Measurements from ENCODE around the gene UBE2E2. TPM values are rescaled to one million over a fixed set of nuclear protein-coding genes. Genes with fewer than 3 reads are reported as not detected.

Gene UBE2E2
- total RNA-seq, 1 donor from 2014 or later = 24.2 TPM

DNA sequence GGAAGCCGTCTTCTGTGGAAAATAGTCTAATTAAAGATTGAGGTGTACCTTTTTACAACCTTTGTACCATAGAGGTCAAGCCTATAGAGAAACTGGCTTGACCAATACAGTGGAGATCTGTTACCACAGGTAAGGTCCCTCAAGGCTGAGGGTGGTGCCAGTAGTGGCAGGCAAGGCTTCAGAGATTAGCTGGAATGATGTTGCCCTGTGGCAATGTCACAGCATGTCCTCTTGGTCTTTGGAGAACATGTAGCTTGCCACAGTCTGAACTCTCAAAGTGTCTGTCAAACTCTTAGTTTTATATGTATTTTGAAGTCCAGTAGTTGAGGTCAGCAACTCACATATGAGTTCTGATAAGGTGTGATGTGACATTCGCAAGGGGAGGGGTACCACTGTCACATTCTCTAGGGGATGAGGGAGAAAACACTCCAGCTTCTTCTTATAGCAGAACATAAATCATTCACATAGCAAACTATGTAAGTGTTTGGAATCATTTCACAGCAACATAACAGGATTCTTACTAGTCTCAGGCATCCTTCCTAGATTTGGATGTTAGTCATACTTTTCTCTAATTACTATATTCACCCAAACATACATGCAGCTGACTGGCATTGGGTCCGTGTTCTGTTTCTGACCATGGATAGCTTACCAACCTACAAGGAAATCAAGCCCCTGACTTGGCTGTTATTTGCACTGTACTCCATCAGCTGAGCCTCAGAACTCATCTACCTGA is 173.6 kb downstream of the UBE2E2 start:
- H3K36me3 Mint-ChIP-seq (ENCODE audit: low read depth) = no peaks in the 10 kb centered on the region
- H3K4me1 Mint-ChIP-seq = peaks cover 6% of the 10 kb centered on the region
- DNase-seq (ENCODE audit: low read depth, low spot score) = no peak
- no peak overlapping the region for H3K4me3 Mint-ChIP-seq
- no peak overlapping the region for H3K27ac Mint-ChIP-seq (ENCODE audit: unreplicated experiment)
- no peaks in the 10 kb centered on the region for H3K9me3 Mint-ChIP-seq
- H3K27me3 Mint-ChIP-seq (ENCODE audit: low read depth) = no peaks in the 10 kb centered on the region
- TF ChIP-seq CTCF (conservative IDR thresholded peaks at IDR 0.05) = no peak

GRCh38 chr3:23377928-23378672 is 175.0 kb downstream of the UBE2E2 start:
- TF ChIP-seq CTCF (conservative IDR thresholded peaks at IDR 0.05) = no peak
- no peak for DNase-seq (ENCODE audit: low read depth, low spot score)
- Mint-ChIP-seq H3K9me3 (no peaks in the 10 kb centered on the region), H3K4me1 (peaks cover 2% of the 10 kb centered on the region), H3K4me3 (no peak overlapping the region), H3K27me3 (ENCODE audit: low read depth) (no peaks in the 10 kb centered on the region), H3K36me3 (ENCODE audit: low read depth) (no peaks in the 10 kb centered on the region), H3K27ac (ENCODE audit: unreplicated experiment) (no peak overlapping the region)

DNA sequence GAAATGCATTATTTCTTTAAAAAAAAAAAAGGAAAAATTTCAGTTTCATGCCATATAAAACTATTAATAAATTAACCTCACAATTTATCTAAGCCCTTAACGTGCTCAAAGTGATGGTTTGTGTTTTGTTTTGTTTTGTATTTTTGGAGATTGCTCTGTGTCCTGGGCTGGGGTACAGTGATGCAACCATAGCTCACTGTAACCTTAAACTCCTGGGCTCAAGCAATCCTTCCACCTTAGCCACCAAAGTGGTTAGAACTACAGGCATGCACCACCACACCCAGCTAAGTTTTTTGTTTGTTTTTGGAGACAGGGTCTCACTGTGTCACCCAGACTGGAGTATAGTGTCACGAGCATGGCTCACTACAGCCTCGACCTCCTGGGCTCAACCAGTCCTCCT is 180.7 kb downstream of the UBE2E2 start:
- no peaks in the 10 kb centered on the region for H3K27me3 Mint-ChIP-seq (ENCODE audit: low read depth)
- no peak overlapping the region for H3K27ac Mint-ChIP-seq (ENCODE audit: unreplicated experiment)
- H3K9me3 Mint-ChIP-seq = no peaks in the 10 kb centered on the region
- no peak overlapping the region for H3K4me3 Mint-ChIP-seq
- H3K4me1 Mint-ChIP-seq = no peaks in the 10 kb centered on the region
- no peak for DNase-seq (ENCODE audit: low read depth, low spot score)
- no peaks in the 10 kb centered on the region for H3K36me3 Mint-ChIP-seq (ENCODE audit: low read depth)
- TF ChIP-seq CTCF (conservative IDR thresholded peaks at IDR 0.05) = no peak

GRCh38 chr3:23385327-23385726 is 182.2 kb downstream of the UBE2E2 start:
- DNase-seq (ENCODE audit: low read depth, low spot score) = no peak
- Mint-ChIP-seq H3K27ac (ENCODE audit: unreplicated experiment) (no peak overlapping the region), H3K4me3 (no peak overlapping the region), H3K27me3 (ENCODE audit: low read depth) (no peaks in the 10 kb centered on the region), H3K36me3 (ENCODE audit: low read depth) (no peaks in the 10 kb centered on the region), H3K9me3 (no peaks in the 10 kb centered on the region), H3K4me1 (no peaks in the 10 kb centered on the region)
- no peak for TF ChIP-seq CTCF (conservative IDR thresholded peaks at IDR 0.05)

- Mint-ChIP-seq H3K9me3 (no peaks in the 10 kb centered on the region), H3K27ac (ENCODE audit: unreplicated experiment) (no peak overlapping the region), H3K27me3 (ENCODE audit: low read depth) (no peaks in the 10 kb centered on the region), H3K36me3 (ENCODE audit: low read depth) (no peaks in the 10 kb centered on the region), H3K4me1 (no peaks in the 10 kb centered on the region), H3K4me3 (no peak overlapping the region)
- no peak for DNase-seq (ENCODE audit: low read depth, low spot score)
- no peak for TF ChIP-seq CTCF (conservative IDR thresholded peaks at IDR 0.05)
These were observed 184.3 kb downstream of the UBE2E2 start for GRCh38 chr3:23387286-23387918.

Measured in neural crest cell (in vitro differentiated cells).